GM23248 (cell line): ENCODE data around the gene MAML3.

Experiments
- EZH2 ChIP-seq: fragments of 200-600 bp; sonication (generic); IDR thresholded peaks from 2 replicates; pipeline ENCODE4 v1.6.1; 2018; ENCODE audit warnings: antibody characterized with exemption, mild to moderate bottlenecking; ENCODE audit not compliant: insufficient read depth, poor library complexity, severe bottlenecking
- EZH2phosphoT487 ChIP-seq: fragments of 200-600 bp; sonication (generic); IDR thresholded peaks from 2 replicates; pipeline ENCODE4 v1.6.1; 2018; ENCODE audit warnings: antibody characterized with exemption, moderate library complexity, mild to moderate bottlenecking, low read depth; ENCODE audit not compliant: insufficient read depth

DNA sequence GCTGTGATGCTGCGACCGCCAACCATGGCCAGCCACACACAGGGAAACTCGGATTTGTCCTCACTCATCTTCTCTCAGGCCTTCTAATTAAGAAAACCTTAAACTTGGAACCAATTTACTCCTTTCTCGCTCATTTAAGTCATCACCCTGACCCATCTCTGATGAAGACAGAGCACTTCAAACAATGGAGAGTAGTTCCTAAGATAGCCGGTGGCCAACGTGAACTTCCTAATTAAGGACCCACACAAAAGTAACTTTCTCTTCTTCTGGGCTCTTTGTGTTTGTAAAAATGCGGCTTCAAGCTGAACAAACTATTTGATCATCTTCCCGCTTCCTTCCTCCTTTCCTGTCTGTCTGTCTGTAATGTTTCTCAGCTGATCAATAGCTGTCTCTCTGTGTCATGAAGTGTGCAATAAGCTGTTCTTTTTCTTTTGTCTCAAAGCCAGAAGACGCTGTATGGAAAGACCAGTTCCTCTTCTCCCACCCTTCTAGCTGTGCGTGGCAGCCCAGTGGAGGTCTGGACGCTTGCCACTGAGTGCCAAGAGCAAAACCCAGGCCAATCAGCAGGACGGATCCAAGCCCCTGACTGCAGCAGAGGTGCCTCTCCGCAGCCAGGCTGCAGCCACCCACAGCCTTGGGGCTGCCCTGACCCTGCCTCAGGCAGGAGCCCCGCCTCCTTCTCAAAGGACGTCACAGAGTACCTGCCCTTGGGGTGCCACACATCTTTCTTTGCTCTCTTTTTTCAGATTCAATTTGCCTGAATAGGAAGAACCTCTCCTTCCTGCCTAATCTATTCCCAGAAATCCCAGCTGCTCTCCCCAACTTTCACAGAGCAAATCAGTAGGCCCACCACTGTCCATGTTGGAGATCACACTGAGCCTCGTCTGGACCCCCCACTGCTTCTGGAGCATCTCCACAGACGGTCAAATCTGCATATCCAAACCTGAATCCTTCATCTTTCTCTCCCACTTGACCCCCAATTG is 59.3 kb downstream of the MAML3 start:
- TF ChIP-seq EZH2 (no peak), EZH2phosphoT487 (no peak)
